Pancreas (tissue), 10 donors: Measurements from ENCODE around the gene MANBA. TPM values are rescaled to one million over a fixed set of nuclear protein-coding genes. Genes with fewer than 3 reads are reported as not detected.
"Not testable (repeated sequence)": the region's sequence is repeated elsewhere in the genome, so short reads cannot be mapped to it uniquely, and the experiment has no call there.

ENCODE experiments used
- ATAC-seq, 4 donors: fragments of 200-7000 bp; cut with Tn5 transposase; one replicate each; pipeline versions ENCODE4 v1.8.0 to v1.9.1; 2020; ENCODE audit warnings: mild to moderate bottlenecking in 4 of 4, moderate library complexity in 4 of 4
- DNase-seq, 6 donors: peaks; one replicate each; pipeline ENCODE4 v3.0.0-alpha.2; 2020
- FAIRE-seq: peaks from 2 replicates; lab custom pipeline; 2012; peaks lifted over from hg19 to GRCh38; lab: Jason Lieb, UNC
- H3K27ac ChIP-seq, 4 donors: fragments of 200-600 bp; sonication (generic); 1 replicate in 3 of 4; 2 replicates in 1 of 4; pipeline versions ENCODE4 v1.5.0 to v1.8.0; 2020
- H3K27me3 ChIP-seq, 4 donors: fragments of 200-600 bp; one replicate each; pipeline ENCODE4 v1.8.0; 2021
- H3K36me3 ChIP-seq, 3 donors: fragments of 200-600 bp; sonication (generic) in 1 of 3; one replicate each; pipeline versions ENCODE4 v1.5.0 to v1.8.0; 2020 to 2021
- H3K4me1 ChIP-seq, 3 donors: fragments of 200-600 bp; one replicate each; pipeline ENCODE4 v1.8.0; 2021
- H3K4me3 ChIP-seq, 4 donors: fragments of 200-600 bp; sonication (generic) in 2 of 4; one replicate each; pipeline versions ENCODE4 v1.5.0 to v1.8.0; 2020 to 2021
- H3K9me3 ChIP-seq, 4 donors: fragments of 200-600 bp; one replicate each; pipeline ENCODE4 v1.8.0; 2021
- CTCF ChIP-seq, 4 donors: fragments of 200-600 bp; sonication (generic) in 3 of 4; IDR thresholded peaks; one replicate each; pipeline versions ENCODE4 v1.5.0 to v1.8.0; 2021; ENCODE audit warnings: antibody characterized with exemption in 4 of 4
- WGBS, 2 donors: extraction: QIAGEN DNeasy Blood & Tissue Kit; methylation state at CpG; one replicate each; pipeline ENCODE4 v1.1.7; 2013; 5-methylcytosine and 5-hydroxymethylcytosine counted together
- intact Hi-C, 3 donors: fragments of 100-400 bp; cut with DNase I; formaldehyde crosslinking; loops; one replicate each; pipeline versions ENCODE4 v1.11.1 to v1.14.2; 2022
- polyA plus RNA-seq, 2 donors: library from polyadenylated mRNA; stranded (reverse); fragments of 200-250 nt; gene quantifications; one replicate each; pipeline ENCODE4 v1.2.3, GENCODE V29; 2013
- total RNA-seq, 6 donors: library from RNA; stranded (reverse); fragmentation: NEBNext Ultra II Directional in 4 of 6; extraction: Animal tissue kit (Norgen Biotek cat#: 25700) in 4 of 6; gene quantifications; one replicate each; pipeline versions ENCODE4 v1.2.1 to v1.2.4, GENCODE V29; 2021 to 2023
- donor health status: healthy with polysubstance abuse.
- donor health status: DM: no; HTN: no; CAD: no; lungs with moderate emphysema.
- donor health status: DM: no; HTN: no; CAD: no.
- donor health status: control.
- donor health status: control.
- donor health status: Bipolar disorder and iron deficiency.
- donor health status: DM: yes; HTN: yes; CAD: no.
- donor health status: DM: no; HTN: no; CAD: no.
- donor health status: DM: no; HTN: no; CAD: no.
- donor health status: DM: yes; HTN: yes; CAD: no.

MANBA gene
- total and polyA plus RNA-seq, 8 donors = 7.8 to 22.0 (median 10.7) TPM

GRCh38 chr4:102751941-102752340 lies 8.8 kb downstream of the MANBA start:
- Histone ChIP-seq H3K27ac (no peak overlapping the region), H3K4me3 (no peak overlapping the region), H3K9me3 (no peaks in the 10 kb centered on the region), H3K4me1 (no peaks in the 10 kb centered on the region), H3K36me3 (no peaks in the 10 kb centered on the region), H3K27me3 (no peaks in the 10 kb centered on the region)
- ATAC-seq = no peak
- TF ChIP-seq CTCF (IDR thresholded peaks at IDR 0.05) = no peak
- FAIRE-seq = no peak
- DNase-seq = no peak
- 84% methylated on average over 4 of the region's 4 CpGs for whole genome bisulfite sequencing, 2 donors
- intact Hi-C loops = no loop called here

- 88 to 90% methylated on average over 4 of the region's 4 CpGs for WGBS, 2 donors
- ATAC-seq = peak in 1 of 4 donors; percentile 61
- intact Hi-C loops, H3K4me3 ChIP-seq, H3K9me3 ChIP-seq, H3K27ac ChIP-seq, FAIRE-seq, DNase-seq, H3K4me1 ChIP-seq, H3K36me3 ChIP-seq, H3K27me3 ChIP-seq: not testable (repeated sequence)
These were observed 17.4 kb downstream of the MANBA start for GRCh38 chr4:102743352-102743751.

- H3K4me1 ChIP-seq, ATAC-seq, intact Hi-C loops, FAIRE-seq, DNase-seq, H3K9me3 ChIP-seq, H3K36me3 ChIP-seq, H3K27me3 ChIP-seq, H3K4me3 ChIP-seq, H3K27ac ChIP-seq: not testable (repeated sequence)
- WGBS, 2 donors = 88 to 90% methylated on average over 2 of the region's 2 CpGs
These were observed 22.0 kb downstream of the MANBA start for GRCh38 chr4:102738802-102739201.

- no peak for DNase-seq
- 82 to 90% methylated on average over 11 of the region's 11 CpGs for whole genome bisulfite sequencing, 2 donors
- no peak overlapping the region for H3K27ac ChIP-seq
- H3K4me1 ChIP-seq = no peaks in the 10 kb centered on the region
- no peak for TF ChIP-seq CTCF (IDR thresholded peaks at IDR 0.05)
- intact Hi-C loops = no loop called here
- no peaks in the 10 kb centered on the region for H3K9me3 ChIP-seq
- H3K4me3 ChIP-seq = no peak overlapping the region
- no peaks in the 10 kb centered on the region for H3K36me3 ChIP-seq
- FAIRE-seq = no peak
- H3K27me3 ChIP-seq = no peaks in the 10 kb centered on the region
- ATAC-seq = no peak
These were observed 23.9 kb downstream of the MANBA start for GRCh38 chr4:102736636-102737549.

- Histone ChIP-seq H3K27ac (no peak overlapping the region), H3K36me3 (no peaks in the 10 kb centered on the region), H3K9me3 (no peaks in the 10 kb centered on the region), H3K27me3 (no peaks in the 10 kb centered on the region), H3K4me3 (no peak overlapping the region), H3K4me1 (no peaks in the 10 kb centered on the region)
- DNase-seq (no peak), ATAC-seq (peak in 1 of 4 donors; percentile 37), FAIRE-seq (no peak)
- 19 to 32% methylated on average over 1 of the region's 1 CpG for WGBS, 2 donors
- intact Hi-C loops = no loop called here
- no peak for TF ChIP-seq CTCF (IDR thresholded peaks at IDR 0.05)
These were observed 25.2 kb downstream of the MANBA start for GRCh38 chr4:102735582-102735981.
